GM10248 (cell line): Measurements from ENCODE around the gene ERGIC2.
"Not testable (repeated sequence)": the region's sequence is repeated elsewhere in the genome, so short reads cannot be mapped to it uniquely, and the experiment has no call there.

Experiments used
- CTCF ChIA-PET: fragments of 300-600 bp; sonication (Branson Sonifier 250); formaldehyde crosslinking; extraction: SDS; loops from one replicate; lab custom pipeline; 2021; ENCODE audit warnings: antibody characterized with exemption; lab: Yijun Ruan, JAX
- POLR2A ChIA-PET: fragments of 350-650 bp; sonication (Branson Sonifier 250); formaldehyde crosslinking; extraction: SDS; loops from one replicate; lab custom pipeline; 2020; ENCODE audit warnings: antibody characterized with exemption; lab: Yijun Ruan, JAX
- DNase-seq: peaks from one replicate; pipeline ENCODE4 v3.0.0; 2012; ENCODE audit errors: extremely low spot score
- TF ChIP-seq, protein P1 (sequence below): IDR thresholded peaks from 2 replicates; pipeline ENCODE4 v1.5.1; 2012; ENCODE audit warnings: mild to moderate bottlenecking, low read depth; ENCODE audit errors: extremely low read depth, missing control alignments, control extremely low read depth

ERGIC2 gene

DNA sequence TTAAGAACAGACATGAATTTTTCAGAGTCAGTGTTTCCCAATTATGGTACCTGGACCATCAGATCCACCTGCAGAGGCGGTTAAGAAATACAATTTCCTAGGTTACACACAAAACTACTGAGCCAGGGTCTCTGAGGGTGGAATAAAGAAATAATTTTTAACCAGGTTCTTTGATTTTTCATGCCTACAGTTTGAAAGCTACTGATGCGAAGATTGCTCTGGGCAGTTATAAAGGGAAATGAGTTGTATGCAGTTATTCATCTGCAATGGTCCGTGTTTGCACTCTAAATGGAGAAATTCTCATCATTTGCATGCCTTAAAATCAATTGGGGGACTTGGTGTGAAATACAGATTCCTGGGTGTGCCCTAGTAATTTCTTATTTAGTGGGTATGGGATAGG lies 89.7 kb downstream of the ERGIC2 start:
- no peak for DNase-seq
- ChIA-PET CTCF (no interaction called here), POLR2A (no interaction called here)
- TF ChIP-seq, protein P1, sequence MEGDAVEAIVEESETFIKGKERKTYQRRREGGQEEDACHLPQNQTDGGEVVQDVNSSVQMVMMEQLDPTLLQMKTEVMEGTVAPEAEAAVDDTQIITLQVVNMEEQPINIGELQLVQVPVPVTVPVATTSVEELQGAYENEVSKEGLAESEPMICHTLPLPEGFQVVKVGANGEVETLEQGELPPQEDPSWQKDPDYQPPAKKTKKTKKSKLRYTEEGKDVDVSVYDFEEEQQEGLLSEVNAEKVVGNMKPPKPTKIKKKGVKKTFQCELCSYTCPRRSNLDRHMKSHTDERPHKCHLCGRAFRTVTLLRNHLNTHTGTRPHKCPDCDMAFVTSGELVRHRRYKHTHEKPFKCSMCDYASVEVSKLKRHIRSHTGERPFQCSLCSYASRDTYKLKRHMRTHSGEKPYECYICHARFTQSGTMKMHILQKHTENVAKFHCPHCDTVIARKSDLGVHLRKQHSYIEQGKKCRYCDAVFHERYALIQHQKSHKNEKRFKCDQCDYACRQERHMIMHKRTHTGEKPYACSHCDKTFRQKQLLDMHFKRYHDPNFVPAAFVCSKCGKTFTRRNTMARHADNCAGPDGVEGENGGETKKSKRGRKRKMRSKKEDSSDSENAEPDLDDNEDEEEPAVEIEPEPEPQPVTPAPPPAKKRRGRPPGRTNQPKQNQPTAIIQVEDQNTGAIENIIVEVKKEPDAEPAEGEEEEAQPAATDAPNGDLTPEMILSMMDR = no peak

DNA sequence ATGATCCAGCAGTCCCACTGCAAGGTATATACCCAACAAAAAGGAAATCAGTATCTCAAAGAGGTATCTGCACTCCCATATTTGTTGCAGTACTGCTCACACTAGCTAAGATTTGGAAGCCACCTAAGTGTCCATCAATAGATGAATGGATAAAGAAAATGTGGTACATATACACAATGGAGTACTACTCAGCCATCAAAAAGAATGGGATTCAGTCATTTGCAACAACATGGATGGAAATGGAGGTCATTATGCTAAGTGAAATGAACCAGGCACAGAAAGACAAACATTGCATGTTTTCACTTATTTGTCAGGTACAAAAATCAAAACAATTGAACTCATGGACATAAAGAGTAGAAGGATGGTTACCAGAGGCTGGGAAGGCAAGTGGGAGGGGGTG lies 90.5 kb downstream of the ERGIC2 start:
- DNase-seq, CTCF ChIA-PET, POLR2A ChIA-PET: not testable (repeated sequence)

DNA sequence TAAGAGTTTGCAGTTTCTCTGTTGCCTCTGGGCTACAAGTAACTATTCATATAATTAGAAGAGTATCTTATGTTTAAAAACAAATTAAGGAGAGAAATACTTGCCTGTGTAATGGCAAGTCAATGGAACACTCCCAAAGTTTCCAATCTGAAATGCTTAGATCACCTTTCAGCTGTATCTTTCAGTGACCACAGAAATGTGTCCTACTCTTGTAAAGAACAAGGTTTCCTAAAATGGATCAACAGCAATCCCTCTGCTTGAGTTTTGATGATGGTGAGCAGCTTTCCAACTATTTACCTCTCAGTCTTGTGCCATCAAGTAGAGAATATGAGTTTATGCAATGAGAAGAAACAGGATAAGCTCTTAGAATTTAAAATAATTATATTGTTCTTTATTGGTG lies 92.9 kb downstream of the ERGIC2 start:
- CTCF ChIA-PET = no interaction called here

DNA sequence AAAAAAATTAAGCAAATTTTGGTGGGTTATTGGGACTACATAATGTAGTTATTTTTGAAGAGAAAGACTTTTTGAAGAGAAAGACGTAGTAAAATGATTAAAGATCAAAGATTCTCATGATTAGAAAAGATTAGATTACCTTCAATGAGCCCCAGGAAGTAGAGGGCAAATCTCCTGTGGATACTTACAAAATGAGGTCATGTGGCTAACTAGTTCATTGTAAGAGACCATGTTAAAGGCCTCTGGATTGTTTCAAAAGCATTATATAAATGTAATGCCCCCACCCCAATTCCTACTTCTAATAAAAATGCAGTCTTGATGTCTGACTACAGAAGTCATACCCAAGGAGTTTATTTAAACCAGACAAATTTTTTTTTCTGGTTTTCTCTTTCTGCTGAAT lies 93.3 kb downstream of the ERGIC2 start:
- POLR2A ChIA-PET = no interaction called here
- CTCF ChIA-PET = no interaction called here

More for the DNA sequence above, 92.9 kb downstream of the ERGIC2 start:
- no peak for DNase-seq
- TF ChIP-seq, protein P1 = no peak
- POLR2A ChIA-PET = no interaction called here

More for the DNA sequence above, 93.3 kb downstream of the ERGIC2 start:
- no peak for DNase-seq
- TF ChIP-seq, protein P1 = no peak
